Smooth muscle cell (in vitro differentiated cells): Measurements from ENCODE around the gene RNF43. TPM values are rescaled to one million over a fixed set of nuclear protein-coding genes. Genes with fewer than 3 reads are reported as not detected.
A peak's percentile ranks its signal among the peaks of the same experiment; 100 is the strongest.

ENCODE experiments used
- DNase-seq: peaks from one replicate; lab custom pipeline; 2025; ENCODE audit not compliant: unreplicated experiment; lab: John Stamatoyannopoulos, UW
- H2AFZ ChIP-seq: fragments of 200-600 bp; sonication (generic); 2 replicates; pipeline ENCODE4 v1.6.0; 2016; ENCODE audit warnings: antibody characterized with exemption, low read depth, mild to moderate bottlenecking
- H3F3A ChIP-seq: fragments of 200-600 bp; sonication (generic); 2 replicates; pipeline ENCODE4 v1.6.0; 2017; ENCODE audit warnings: antibody characterized with exemption, low read depth
- H3K27ac ChIP-seq: fragments of 200-600 bp; sonication (generic); 2 replicates; pipeline ENCODE4 v1.5.1; 2016; ENCODE audit warnings: low read depth, mild to moderate bottlenecking
- H3K27me3 ChIP-seq: fragments of 200-600 bp; sonication (generic); 2 replicates; pipeline ENCODE4 v1.6.1; 2016; ENCODE audit warnings: low read depth, mild to moderate bottlenecking
- H3K36me3 ChIP-seq: fragments of 200-600 bp; sonication (generic); 2 replicates; pipeline ENCODE4 v1.5.1; 2016; ENCODE audit warnings: low read depth
- H3K4me1 ChIP-seq: fragments of 200-600 bp; sonication (generic); 2 replicates; pipeline ENCODE4 v1.5.1; 2016; ENCODE audit warnings: low read depth
- H3K4me2 ChIP-seq: fragments of 200-600 bp; sonication (generic); 2 replicates; pipeline ENCODE4 v1.6.0; 2016; ENCODE audit warnings: mild to moderate bottlenecking
- H3K4me3 ChIP-seq: fragments of 200-600 bp; sonication (generic); 2 replicates; pipeline ENCODE4 v1.5.1; 2016; ENCODE audit warnings: mild to moderate bottlenecking
- H3K79me2 ChIP-seq: fragments of 200-600 bp; sonication (generic); 2 replicates; pipeline ENCODE4 v1.6.0; 2016; ENCODE audit warnings: low read depth, mild to moderate bottlenecking
- H3K9ac ChIP-seq: fragments of 200-600 bp; sonication (generic); 2 replicates; pipeline ENCODE4 v1.6.0; 2016; ENCODE audit warnings: low read depth
- H3K9me3 ChIP-seq: fragments of 200-600 bp; sonication (generic); replicated peaks from 2 replicates; pipeline ENCODE4 v1.5.1; 2016; ENCODE audit warnings: low read depth
- H4K20me1 ChIP-seq: fragments of 200-600 bp; sonication (generic); 2 replicates; pipeline ENCODE4 v1.6.0; 2016; ENCODE audit warnings: low read depth
- WGBS: methylation state at CpG from one replicate; pipeline ENCODE4 v1.1.7; 2016; ENCODE audit warnings: low lambda C conversion rate; 5-methylcytosine and 5-hydroxymethylcytosine counted together
- polyA plus RNA-seq: library from polyadenylated mRNA; unstranded; fragments of >200 nt; fragmentation: Nextera tagmentation; extraction: Ambion mirVana; gene quantifications from 2 replicates; pipeline ENCODE4 v1.2.1, GENCODE V29; 2016
- total RNA-seq: library from RNA; depleted of rRNA; stranded (reverse); fragments of >200 nt; gene quantifications from 2 replicates; pipeline ENCODE4 v1.2.3, GENCODE V29; 2014
- TF ChIP-seq, protein P1 (sequence below): fragments of 200-600 bp; sonication (generic); IDR thresholded peaks from 2 replicates; pipeline ENCODE4 v1.5.1; 2017; ENCODE audit warnings: borderline replicate concordance, mild to moderate bottlenecking, antibody characterized with exemption; ENCODE audit not compliant: insufficient read depth, poor library complexity, severe bottlenecking

RNF43 gene
- total and polyA plus RNA-seq, 2 experiments from 2014 or later, result 0.17 to 3.8 TPM

DNA sequence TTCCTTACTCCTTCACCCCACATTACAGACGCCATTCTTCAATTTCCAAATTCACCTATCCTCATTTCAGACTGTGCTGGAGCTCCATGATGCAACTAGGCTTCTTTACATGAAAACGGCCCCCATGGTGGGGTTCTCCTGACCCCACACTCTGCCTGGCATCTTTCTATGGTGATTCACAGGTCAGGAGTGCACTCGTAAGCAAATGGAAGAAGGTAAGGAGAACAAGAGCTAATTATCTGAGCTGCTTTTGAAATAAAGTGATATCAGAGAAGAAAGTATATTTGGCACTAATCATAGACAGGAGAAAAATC is 37.9 kb downstream of the RNF43 start:
- Histone ChIP-seq H3K4me3 (no peak overlapping the region), H3F3A (no peaks in the 10 kb centered on the region), H3K4me2 (no peak overlapping the region), H3K36me3 (no peaks in the 10 kb centered on the region), H3K4me1 (peaks cover 6% of the 10 kb centered on the region), H3K27ac (no peak overlapping the region), H3K27me3 (no peaks in the 10 kb centered on the region), H2AFZ (no peak overlapping the region), H4K20me1 (no peaks in the 10 kb centered on the region), H3K79me2 (no peaks in the 10 kb centered on the region), H3K9me3 (no peaks in the 10 kb centered on the region), H3K9ac (no peak overlapping the region)
- WGBS, result 61% methylated on average over 3 of the region's 3 CpGs
- TF ChIP-seq, protein P1, sequence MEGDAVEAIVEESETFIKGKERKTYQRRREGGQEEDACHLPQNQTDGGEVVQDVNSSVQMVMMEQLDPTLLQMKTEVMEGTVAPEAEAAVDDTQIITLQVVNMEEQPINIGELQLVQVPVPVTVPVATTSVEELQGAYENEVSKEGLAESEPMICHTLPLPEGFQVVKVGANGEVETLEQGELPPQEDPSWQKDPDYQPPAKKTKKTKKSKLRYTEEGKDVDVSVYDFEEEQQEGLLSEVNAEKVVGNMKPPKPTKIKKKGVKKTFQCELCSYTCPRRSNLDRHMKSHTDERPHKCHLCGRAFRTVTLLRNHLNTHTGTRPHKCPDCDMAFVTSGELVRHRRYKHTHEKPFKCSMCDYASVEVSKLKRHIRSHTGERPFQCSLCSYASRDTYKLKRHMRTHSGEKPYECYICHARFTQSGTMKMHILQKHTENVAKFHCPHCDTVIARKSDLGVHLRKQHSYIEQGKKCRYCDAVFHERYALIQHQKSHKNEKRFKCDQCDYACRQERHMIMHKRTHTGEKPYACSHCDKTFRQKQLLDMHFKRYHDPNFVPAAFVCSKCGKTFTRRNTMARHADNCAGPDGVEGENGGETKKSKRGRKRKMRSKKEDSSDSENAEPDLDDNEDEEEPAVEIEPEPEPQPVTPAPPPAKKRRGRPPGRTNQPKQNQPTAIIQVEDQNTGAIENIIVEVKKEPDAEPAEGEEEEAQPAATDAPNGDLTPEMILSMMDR, result no peak
- no peak for DNase-seq

DNA sequence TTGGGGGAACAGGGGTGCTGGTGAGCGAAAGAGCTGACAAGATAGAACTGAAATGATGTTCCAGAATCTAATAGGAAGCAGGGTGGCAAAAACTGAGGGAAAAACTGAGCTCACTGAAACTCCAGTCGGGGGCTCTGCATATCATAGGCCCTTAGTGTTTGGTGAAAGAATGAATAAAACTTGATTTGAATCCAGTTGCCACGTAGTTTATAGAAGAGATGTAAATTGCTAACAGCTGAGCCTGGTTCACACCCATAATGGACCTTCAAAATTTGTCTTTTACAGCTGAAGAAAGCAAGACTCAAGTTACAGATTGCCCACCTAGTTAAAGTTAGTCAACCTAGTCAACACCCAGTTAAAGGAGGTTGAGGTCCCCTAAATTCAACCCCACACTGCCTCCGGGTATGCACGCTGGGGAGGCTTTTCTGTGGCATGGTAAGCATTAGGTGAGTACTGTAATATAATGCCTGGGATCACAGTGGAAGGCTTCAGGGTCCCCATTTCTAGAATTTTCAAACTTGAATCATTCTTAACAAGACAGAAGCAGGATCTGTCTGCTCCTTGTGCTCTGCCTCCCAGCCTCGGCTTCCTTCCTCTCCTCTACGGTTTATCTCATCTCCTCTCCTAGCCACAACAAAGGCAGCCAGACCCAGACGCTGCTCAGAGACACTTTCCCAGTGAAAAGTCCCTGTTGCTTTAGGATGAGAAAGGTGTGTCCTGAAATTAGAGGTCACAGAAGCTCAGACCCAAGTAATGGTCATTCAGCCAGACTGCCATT is 38.4 kb downstream of the RNF43 start:
- TF ChIP-seq, protein P1, result no peak
- no peaks in the 10 kb centered on the region for H3K27me3 ChIP-seq
- WGBS, result 53% methylated on average over 8 of the region's 8 CpGs
- no peak for DNase-seq
- H3F3A ChIP-seq, result no peaks in the 10 kb centered on the region
- no peak overlapping the region for H2AFZ ChIP-seq
- H3K27ac ChIP-seq, result no peak overlapping the region
- no peak overlapping the region for H3K9ac ChIP-seq
- H3K4me3 ChIP-seq, result no peak overlapping the region
- no peaks in the 10 kb centered on the region for H3K36me3 ChIP-seq
- peaks cover 1% of the 10 kb centered on the region for H3K4me1 ChIP-seq
- peak overlapping the region; percentile 15 for H3K4me2 ChIP-seq
- no peaks in the 10 kb centered on the region for H4K20me1 ChIP-seq
- H3K79me2 ChIP-seq, result no peaks in the 10 kb centered on the region
- no peaks in the 10 kb centered on the region for H3K9me3 ChIP-seq

DNA sequence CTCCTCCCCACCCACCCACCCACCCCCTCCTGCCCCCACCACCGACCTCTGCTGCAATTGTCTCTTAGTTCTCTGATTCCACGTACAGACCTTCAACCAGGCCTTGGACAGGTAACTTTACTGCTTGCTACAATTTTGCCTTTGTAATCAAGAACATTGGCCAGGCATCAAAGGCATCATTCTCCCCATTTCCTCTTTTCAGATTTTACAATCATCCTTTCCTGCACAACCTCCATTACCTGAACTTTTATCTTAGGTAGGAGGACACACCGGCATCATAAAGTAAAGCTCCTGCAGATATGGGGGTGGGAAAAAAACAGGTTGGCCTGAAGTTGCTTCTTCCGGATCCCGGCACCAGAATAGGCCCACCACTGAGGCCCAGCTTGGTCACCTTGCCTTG is 39.7 kb downstream of the RNF43 start:
- WGBS, result 75% methylated on average over 5 of the region's 5 CpGs
- H3K9ac ChIP-seq, result no peak overlapping the region

More for the DNA sequence above, 39.7 kb downstream of the RNF43 start:
- DNase-seq, result no peak
- no peaks in the 10 kb centered on the region for H3K79me2 ChIP-seq
- TF ChIP-seq, protein P1, result no peak
- H3K4me2 ChIP-seq, result no peak overlapping the region
- H3K27me3 ChIP-seq, result no peaks in the 10 kb centered on the region
- H3K27ac ChIP-seq, result no peak overlapping the region
- H4K20me1 ChIP-seq, result no peaks in the 10 kb centered on the region
- H2AFZ ChIP-seq, result no peak overlapping the region
- no peaks in the 10 kb centered on the region for H3K4me1 ChIP-seq
- H3K4me3 ChIP-seq, result no peak overlapping the region
- no peaks in the 10 kb centered on the region for H3K9me3 ChIP-seq
- no peaks in the 10 kb centered on the region for H3F3A ChIP-seq
- H3K36me3 ChIP-seq, result no peaks in the 10 kb centered on the region
